Bronchial epithelial cell (primary cell): ENCODE results near the gene CHN1. TPM values are rescaled to one million over a fixed set of nuclear protein-coding genes. Genes with fewer than 3 reads are reported as not detected.

Experiments used
- DNase-seq: peaks from one replicate; pipeline ENCODE4 v3.0.0-alpha.2; 2010; ENCODE audit warnings: low read depth
- FAIRE-seq: peaks from 2 replicates; lab custom pipeline; 2011; peaks lifted over from hg19 to GRCh38; lab: Jason Lieb, UNC
- H3K27me3 ChIP-seq: 2 replicates; pipeline ENCODE4 v1.5.1; 2011; ENCODE audit warnings: low read length; ENCODE audit not compliant: control insufficient read depth, insufficient read depth
- H3K36me3 ChIP-seq: 2 replicates; pipeline ENCODE4 v1.5.1; 2011; ENCODE audit warnings: low read length; ENCODE audit not compliant: control insufficient read depth, insufficient read depth
- H3K4me3 ChIP-seq: 2 replicates; pipeline ENCODE4 v1.5.1; 2011; ENCODE audit warnings: mild to moderate bottlenecking, low read depth, low read length, control low read depth
- total RNA-seq: library from RNA; depleted of rRNA; stranded (reverse); fragments of >200 nt; gene quantifications from 2 replicates; pipeline ENCODE4 v1.2.1, GENCODE V29; 2014
- TF ChIP-seq, protein P1 (sequence below): IDR thresholded peaks from 2 replicates; pipeline ENCODE4 v1.5.1; 2011; ENCODE audit warnings: mild to moderate bottlenecking, moderate library complexity, low read length, control low read depth, inconsistent platforms; ENCODE audit not compliant: insufficient read depth, severe bottlenecking

The CHN1 gene
- total RNA-seq, 1 donor from 2014 or later: 2.6 TPM

- FAIRE-seq (no peak), DNase-seq (no peak)
- Histone ChIP-seq H3K4me3 (no peak overlapping the region), H3K27me3 (no peaks in the 10 kb centered on the region), H3K36me3 (no peaks in the 10 kb centered on the region)
- TF ChIP-seq, protein P1, sequence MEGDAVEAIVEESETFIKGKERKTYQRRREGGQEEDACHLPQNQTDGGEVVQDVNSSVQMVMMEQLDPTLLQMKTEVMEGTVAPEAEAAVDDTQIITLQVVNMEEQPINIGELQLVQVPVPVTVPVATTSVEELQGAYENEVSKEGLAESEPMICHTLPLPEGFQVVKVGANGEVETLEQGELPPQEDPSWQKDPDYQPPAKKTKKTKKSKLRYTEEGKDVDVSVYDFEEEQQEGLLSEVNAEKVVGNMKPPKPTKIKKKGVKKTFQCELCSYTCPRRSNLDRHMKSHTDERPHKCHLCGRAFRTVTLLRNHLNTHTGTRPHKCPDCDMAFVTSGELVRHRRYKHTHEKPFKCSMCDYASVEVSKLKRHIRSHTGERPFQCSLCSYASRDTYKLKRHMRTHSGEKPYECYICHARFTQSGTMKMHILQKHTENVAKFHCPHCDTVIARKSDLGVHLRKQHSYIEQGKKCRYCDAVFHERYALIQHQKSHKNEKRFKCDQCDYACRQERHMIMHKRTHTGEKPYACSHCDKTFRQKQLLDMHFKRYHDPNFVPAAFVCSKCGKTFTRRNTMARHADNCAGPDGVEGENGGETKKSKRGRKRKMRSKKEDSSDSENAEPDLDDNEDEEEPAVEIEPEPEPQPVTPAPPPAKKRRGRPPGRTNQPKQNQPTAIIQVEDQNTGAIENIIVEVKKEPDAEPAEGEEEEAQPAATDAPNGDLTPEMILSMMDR: no peak
Observed at GRCh38 chr2:174826051-174826450, 179.1 kb downstream of the CHN1 start.

- Histone ChIP-seq H3K36me3 (no peaks in the 10 kb centered on the region), H3K4me3 (no peak overlapping the region), H3K27me3 (no peaks in the 10 kb centered on the region)
- TF ChIP-seq, protein P1: no peak
- no peak for DNase-seq
- no peak for FAIRE-seq
Observed at GRCh38 chr2:174824068-174824467, 181.1 kb downstream of the CHN1 start.

- Histone ChIP-seq H3K4me3 (no peak overlapping the region), H3K36me3 (no peaks in the 10 kb centered on the region), H3K27me3 (no peaks in the 10 kb centered on the region)
- FAIRE-seq (no peak), DNase-seq (no peak)
- TF ChIP-seq, protein P1: no peak
Observed at GRCh38 chr2:174821628-174822027, 183.6 kb downstream of the CHN1 start.

DNA sequence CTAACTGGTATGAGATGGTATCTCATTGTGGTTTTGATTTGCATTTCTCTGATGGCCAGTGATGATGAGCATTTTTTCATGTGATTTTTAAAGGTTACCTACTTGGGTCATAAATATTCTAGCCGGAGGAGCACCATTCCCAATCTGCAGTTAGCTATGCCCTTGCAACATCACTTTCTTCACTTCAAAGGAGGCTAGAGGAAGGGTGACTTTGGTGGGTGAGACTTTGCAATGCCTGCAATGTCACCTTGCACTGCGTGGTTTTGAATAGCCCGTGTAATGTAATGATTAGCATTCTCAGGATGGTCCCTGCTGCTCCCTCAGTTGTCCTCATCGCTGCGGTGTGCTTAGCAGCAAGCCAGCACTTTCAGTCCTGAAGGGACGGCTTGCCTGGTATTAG is 184.8 kb downstream of the CHN1 start:
- no peaks in the 10 kb centered on the region for H3K36me3 ChIP-seq
- DNase-seq (no peak), FAIRE-seq (no peak)
- no peak overlapping the region for H3K4me3 ChIP-seq
- H3K27me3 ChIP-seq: no peaks in the 10 kb centered on the region
- TF ChIP-seq, protein P1: no peak

- FAIRE-seq (no peak), DNase-seq (no peak)
- TF ChIP-seq, protein P1: no peak
- Histone ChIP-seq H3K27me3 (no peaks in the 10 kb centered on the region), H3K36me3 (no peaks in the 10 kb centered on the region), H3K4me3 (no peak overlapping the region)
Observed at GRCh38 chr2:174815526-174815925, 189.7 kb downstream of the CHN1 start.

DNA sequence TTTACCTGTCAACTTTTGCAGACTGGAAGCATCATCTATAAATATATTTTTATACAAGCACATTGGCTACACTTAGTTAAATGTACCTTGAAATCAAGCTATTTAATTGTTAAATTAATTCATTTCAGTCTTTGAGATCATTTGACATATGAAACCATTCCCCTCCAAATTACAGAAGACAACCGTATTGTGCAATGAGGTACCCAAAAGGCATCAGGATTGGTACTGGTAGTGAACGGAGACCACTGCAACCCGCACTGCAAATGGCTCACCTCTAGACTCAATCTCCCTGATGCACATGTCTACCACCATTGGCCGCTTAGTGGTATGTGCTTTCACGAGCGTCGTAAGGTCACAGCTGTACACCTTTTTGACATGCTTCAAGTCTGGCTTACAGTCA is 193.1 kb downstream of the CHN1 start:
- no peaks in the 10 kb centered on the region for H3K27me3 ChIP-seq
- FAIRE-seq: no peak
- DNase-seq: no peak
- no peaks in the 10 kb centered on the region for H3K36me3 ChIP-seq
- TF ChIP-seq, protein P1: no peak
- no peak overlapping the region for H3K4me3 ChIP-seq
